Measurements from ENCODE around the gene AMDHD1. TPM values are rescaled to one million over a fixed set of nuclear protein-coding genes. Genes with fewer than 3 reads are reported as not detected.
"Not testable (repeated sequence)": the region's sequence is repeated elsewhere in the genome, so short reads cannot be mapped to it uniquely, and the experiment has no call there.

AMDHD1 gene
- total RNA-seq, 1 donor from 2014 or later, result 0.39 TPM

- DNase-seq (ENCODE audit: low spot score), result no peak
Observed at GRCh38 chr12:95966287-95966870, 23.2 kb downstream of the AMDHD1 start.

GRCh38 chr12:95967301-95967700, 24.2 kb downstream of the AMDHD1 start:
- DNase-seq (ENCODE audit: low spot score), result no peak

DNA sequence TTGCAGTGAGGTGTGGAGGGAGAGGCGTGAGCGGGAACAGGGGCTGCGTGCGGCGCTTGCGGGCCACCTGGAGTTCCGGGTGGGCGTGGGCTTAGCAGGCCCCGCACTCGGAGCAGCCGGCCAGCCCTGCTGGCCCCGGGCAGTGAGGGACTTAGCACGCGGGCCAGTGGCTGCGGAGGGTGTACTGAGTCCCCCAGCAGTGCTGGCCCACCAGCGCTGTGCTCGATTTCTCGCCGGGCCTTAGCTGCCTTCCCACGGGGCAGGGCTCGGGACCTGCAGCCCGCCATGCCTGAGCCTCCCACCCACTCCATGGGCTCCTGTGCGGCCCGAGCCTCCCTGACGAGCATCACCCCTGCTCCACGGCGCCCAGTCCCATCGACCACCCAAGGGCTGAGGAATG, 26.0 kb downstream of the AMDHD1 start:
- not testable (repeated sequence) for DNase-seq (ENCODE audit: low spot score)

GRCh38 chr12:95970905-95971304, 27.8 kb downstream of the AMDHD1 start:
- DNase-seq (ENCODE audit: low spot score), result no peak

DNA sequence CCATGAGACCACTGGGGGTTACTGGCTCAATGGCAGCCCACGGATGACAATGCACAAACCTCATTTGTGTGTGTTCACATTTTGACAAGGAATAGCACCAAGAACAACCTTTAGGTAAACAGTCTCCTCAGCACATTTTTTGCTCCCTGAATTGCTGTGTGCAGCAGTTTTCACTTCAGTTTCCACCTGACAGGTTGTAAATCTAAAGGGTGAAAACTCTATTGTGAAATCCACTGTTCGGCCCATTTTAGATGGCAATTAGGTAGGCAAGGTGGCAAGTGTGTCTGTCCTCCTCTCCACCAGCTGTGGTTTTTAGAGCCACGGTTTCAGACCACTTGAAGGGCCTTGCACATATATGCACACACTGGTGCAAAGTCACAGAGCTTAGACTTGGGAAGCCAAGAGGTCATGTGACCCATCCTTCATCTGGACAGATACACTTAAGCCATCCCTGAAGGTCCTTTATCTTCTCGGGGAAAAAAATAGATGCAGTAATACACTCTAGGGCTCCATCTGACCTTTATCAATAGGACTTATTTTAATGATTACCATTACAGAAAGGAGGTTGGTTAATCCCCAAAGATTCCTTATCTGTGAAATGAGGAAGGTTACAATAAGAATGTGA, 29.8 kb downstream of the AMDHD1 start:
- DNase-seq (ENCODE audit: low spot score), result no peak

DNA sequence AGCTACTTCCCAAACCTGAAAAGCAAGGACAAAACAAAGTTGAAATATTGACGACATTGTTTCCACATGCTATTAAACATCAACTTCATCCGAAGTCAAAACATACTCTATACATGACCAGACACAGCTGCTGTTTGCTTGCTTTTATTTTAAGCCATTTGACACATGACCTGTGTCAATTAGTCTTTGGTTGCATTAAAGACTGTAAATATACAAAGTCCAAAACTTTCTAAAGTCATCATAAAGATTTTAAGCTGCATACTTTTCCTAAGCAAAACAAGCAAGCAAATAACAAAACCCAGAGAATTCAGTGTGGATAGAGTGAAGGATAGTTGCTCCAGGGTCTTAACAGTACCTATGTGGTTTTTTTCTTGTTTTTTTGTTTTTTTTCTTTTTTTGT, 31.2 kb downstream of the AMDHD1 start:
- no peak for DNase-seq (ENCODE audit: low spot score)

- no peak for DNase-seq (ENCODE audit: low spot score)
Observed at GRCh38 chr12:95975491-95975890, 32.4 kb downstream of the AMDHD1 start.

- no peak for DNase-seq (ENCODE audit: low spot score)
Observed at GRCh38 chr12:95976416-95976832, 33.3 kb downstream of the AMDHD1 start.

GRCh38 chr12:95977764-95978305, 34.7 kb downstream of the AMDHD1 start:
- DNase-seq (ENCODE audit: low spot score), result no peak

- no peak for DNase-seq (ENCODE audit: low spot score)
Observed at GRCh38 chr12:95978351-95978750, 35.2 kb downstream of the AMDHD1 start.

DNA sequence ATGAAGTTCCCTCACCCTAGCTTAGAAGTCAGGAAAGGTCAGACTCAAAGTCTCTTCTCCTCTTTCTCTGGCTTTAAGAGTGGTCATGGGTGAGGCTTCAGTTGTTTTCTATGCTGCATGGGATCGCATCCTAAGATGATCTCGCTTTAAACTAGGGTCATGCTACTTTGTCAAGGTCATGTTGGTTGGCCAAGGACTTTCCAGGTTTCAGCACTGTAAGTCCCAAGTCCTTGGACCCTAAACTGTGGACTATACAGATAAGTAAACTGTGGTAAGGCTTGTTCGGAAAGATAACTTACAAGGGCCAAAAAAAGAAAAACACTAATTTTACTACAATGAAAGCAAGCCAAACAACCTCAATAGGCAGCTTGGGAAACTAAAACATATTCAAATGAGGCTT, 35.6 kb downstream of the AMDHD1 start:
- no peak for DNase-seq (ENCODE audit: low spot score)

DNA sequence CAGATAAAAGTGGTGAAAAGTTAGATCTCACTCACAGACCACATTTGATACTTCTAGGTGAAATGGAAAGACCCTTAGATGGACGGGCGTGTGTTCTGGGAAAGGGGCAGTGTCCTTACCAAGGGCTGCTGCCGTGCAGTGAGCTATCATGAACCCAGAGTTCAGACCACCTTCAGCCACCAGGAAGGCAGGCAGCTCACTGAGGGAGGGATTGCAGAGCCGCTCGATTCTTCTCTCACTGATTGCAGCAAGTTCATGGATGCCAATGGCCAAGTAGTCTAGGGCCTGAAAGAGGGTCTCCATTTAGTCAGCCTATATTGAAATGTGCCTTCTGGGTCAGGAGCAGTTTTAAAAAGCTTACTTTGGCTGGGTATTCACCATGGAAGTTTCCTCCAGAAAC, 37.3 kb downstream of the AMDHD1 start:
- DNase-seq (ENCODE audit: low spot score), result no peak

DNA sequence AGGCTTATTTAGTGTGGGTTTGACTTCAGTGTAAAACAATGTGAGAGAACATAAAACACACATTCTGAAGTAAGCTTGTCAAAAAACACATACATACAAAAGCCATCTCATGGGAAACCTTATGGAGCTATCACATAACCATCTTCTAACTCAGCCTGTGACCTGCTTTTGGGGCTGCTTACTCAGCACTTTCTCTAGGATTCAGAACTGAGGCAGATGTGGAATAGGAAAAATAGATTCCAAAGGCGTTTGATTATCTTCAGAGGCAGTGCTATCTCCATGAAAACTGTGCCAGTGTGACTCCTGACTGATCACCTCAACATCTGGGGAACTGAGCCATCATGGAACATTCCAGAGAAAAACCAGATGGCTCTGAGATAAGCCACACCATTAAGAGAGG, 39.5 kb downstream of the AMDHD1 start:
- DNase-seq (ENCODE audit: low spot score), result no peak

- DNase-seq (ENCODE audit: low spot score), result no peak
Observed at GRCh38 chr12:95984682-95985081, 41.6 kb downstream of the AMDHD1 start.

DNA sequence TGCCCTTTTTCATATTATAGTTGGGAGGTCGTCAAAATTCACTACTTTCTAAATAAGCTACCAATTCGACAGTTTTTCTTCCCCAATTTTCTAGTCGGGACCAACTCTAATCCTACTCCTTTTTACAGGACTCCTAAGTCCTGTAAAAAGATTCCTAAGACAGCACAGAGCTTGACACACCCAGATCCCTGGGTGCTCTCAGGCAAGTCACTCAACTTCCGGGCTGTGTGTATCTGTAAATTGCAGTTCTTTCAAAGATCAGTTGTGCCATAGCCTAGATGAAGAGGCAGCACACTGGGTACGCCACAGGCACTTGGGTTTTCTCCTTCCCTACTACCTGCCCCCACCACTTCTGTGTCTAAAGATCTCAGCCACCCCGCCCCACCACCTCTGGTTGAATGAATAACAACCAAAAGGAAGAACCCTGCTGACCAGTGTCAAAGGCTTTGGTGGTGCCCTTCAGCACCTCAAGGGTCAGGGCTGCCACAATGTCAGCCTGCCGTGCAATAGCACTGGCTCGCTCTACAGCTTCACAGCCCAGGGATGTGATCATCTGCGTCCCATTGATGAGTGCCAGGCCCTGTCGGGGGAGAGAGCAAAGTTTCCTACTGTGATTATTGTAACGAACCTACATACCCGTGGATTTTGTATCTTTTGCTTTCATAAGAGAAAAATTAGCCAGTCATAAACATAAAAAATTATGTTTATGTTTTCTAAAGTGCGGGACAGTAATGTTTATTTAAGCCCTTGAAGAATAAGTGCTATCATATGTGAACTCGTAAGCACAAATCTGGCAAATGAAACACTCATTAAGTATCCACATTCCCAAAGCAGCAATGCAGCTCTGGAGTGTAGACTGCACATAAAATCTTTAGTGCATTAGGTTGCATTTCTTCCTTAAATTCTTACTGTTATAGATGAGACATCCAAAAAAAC, 43.8 kb downstream of the AMDHD1 start:
- no peak for DNase-seq (ENCODE audit: low spot score)

- DNase-seq (ENCODE audit: low spot score), result no peak
Observed at GRCh38 chr12:95988506-95989275, 45.6 kb downstream of the AMDHD1 start.

GRCh38 chr12:95989504-95990123, 46.5 kb downstream of the AMDHD1 start:
- DNase-seq (ENCODE audit: low spot score), result no peak

GRCh38 chr12:95990136-95990535, 47.0 kb downstream of the AMDHD1 start:
- no peak for DNase-seq (ENCODE audit: low spot score)

- DNase-seq (ENCODE audit: low spot score), result no peak
Observed at GRCh38 chr12:95993907-95994306, 50.8 kb downstream of the AMDHD1 start.

DNA sequence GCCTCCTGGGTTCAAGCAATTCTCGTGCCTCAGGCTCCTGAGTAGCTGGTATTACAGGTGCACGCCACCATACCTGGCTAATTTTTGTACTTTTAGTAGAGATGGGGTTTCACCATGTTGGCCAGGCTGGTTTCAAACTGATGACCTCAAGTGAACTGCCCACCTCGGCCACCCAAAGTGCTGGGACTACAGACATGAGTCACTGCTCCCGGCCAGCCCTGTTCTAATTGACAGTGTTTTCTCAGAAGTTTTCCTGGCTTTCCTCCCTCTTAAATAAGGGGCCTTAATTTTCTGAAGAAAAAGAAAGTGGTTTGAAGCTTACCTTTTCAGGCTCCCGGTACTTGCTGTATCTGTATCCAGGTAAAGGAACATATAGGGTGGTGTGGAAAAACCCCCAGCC, 51.3 kb downstream of the AMDHD1 start:
- no peak for DNase-seq (ENCODE audit: low spot score)

Measured in ureter (tissue), 1 donor.